Measurements from ENCODE around the gene EIF2B2.

Gene EIF2B2

GRCh38 chr14:75048101-75048500, 45.4 kb downstream of the EIF2B2 start:
- Histone ChIP-seq H3K4me1 (ENCODE audit: control insufficient read depth in 5 of 5, insufficient read depth in 5 of 5, low read length in 5 of 5) (peaks cover 0 to 33% (median 21%) of the 10 kb centered on the region in 5 donors), H3K27ac (ENCODE audit: low read depth, low read length) (no peak overlapping the region)

DNA sequence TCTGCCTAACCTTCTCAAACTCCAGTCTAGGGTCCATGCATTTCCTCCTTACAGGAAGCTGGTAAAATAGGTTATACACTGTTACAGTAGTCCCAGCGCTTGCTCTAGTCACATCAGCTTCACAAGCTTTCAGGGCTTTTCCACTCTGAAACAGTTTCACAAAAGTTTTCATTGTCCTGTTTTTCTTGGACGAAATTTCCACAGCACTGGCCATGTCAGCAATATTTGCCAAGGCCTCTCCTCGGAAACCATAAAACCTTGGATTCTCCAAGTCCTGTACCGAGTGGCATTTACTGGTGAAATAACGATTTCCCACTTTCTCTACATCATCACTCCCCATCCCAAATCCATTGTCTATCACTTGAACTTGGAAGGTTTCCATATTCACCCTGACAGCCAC, 46.4 kb downstream of the EIF2B2 start:
- peak overlapping the region; percentile 78 for H3K27ac ChIP-seq (ENCODE audit: low read depth, low read length)
- H3K9ac ChIP-seq (ENCODE audit: low read length in 5 of 5) = peak overlapping the region in 1 of 5 donors; percentile 10
- no peaks in the 10 kb centered on the region for H3K36me3 ChIP-seq (ENCODE audit: control insufficient read depth in 5 of 5, insufficient read depth in 5 of 5, low read length in 5 of 5)
- H3K4me1 ChIP-seq (ENCODE audit: control insufficient read depth in 5 of 5, insufficient read depth in 5 of 5, low read length in 5 of 5) = peaks cover 0 to 33% (median 21%) of the 10 kb centered on the region in 5 donors
- no peaks in the 10 kb centered on the region for H3K27me3 ChIP-seq (ENCODE audit: control insufficient read depth in 5 of 5, insufficient read depth in 4 of 5, low read length in 5 of 5)
- no peaks in the 10 kb centered on the region for H3K9me3 ChIP-seq (ENCODE audit: control insufficient read depth in 5 of 5, low read length in 5 of 5)
- H3K4me3 ChIP-seq (ENCODE audit: low read depth in 1 of 5, low read length in 5 of 5) = peak overlapping the region in 2 of 5 donors; percentile 3 to 6

More at GRCh38 chr14:75048101-75048500, 45.4 kb downstream of the EIF2B2 start:
- no peak overlapping the region for H3K9ac ChIP-seq (ENCODE audit: low read length in 5 of 5)
- H3K9me3 ChIP-seq (ENCODE audit: control insufficient read depth in 5 of 5, low read length in 5 of 5) = no peaks in the 10 kb centered on the region
- no peaks in the 10 kb centered on the region for H3K36me3 ChIP-seq (ENCODE audit: control insufficient read depth in 5 of 5, insufficient read depth in 5 of 5, low read length in 5 of 5)
- H3K4me3 ChIP-seq (ENCODE audit: low read depth in 1 of 5, low read length in 5 of 5) = no peak overlapping the region
- no peaks in the 10 kb centered on the region for H3K27me3 ChIP-seq (ENCODE audit: control insufficient read depth in 5 of 5, insufficient read depth in 4 of 5, low read length in 5 of 5)

DNA sequence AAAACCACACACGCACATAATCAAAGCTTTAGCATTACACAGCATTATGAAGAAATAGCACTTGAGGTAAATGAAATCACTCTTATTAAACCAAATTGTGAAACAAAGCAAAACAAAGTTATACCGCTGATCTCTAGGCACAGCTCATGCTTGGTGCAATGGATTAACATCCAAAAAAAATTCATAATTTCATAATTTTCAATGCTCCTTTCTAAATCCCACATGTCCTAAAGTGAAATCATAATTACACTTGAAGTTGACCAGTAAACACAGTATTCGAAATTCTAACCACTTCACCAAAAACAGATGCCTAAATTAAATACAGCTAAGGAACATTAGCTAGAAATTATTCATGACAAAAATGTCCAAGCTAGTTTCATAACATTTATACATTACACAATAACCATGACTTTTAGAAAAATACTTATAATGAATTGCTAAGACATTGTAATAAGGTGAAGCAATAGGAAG, 47.0 kb downstream of the EIF2B2 start:
- no peaks in the 10 kb centered on the region for H3K27me3 ChIP-seq (ENCODE audit: control insufficient read depth in 5 of 5, insufficient read depth in 4 of 5, low read length in 5 of 5)
- peak overlapping the region; percentile 78 for H3K27ac ChIP-seq (ENCODE audit: low read depth, low read length)
- H3K4me1 ChIP-seq (ENCODE audit: control insufficient read depth in 5 of 5, insufficient read depth in 5 of 5, low read length in 5 of 5) = peaks cover 0 to 29% (median 21%) of the 10 kb centered on the region in 5 donors
- H3K4me3 ChIP-seq (ENCODE audit: low read depth in 1 of 5, low read length in 5 of 5) = peak overlapping the region in 2 of 5 donors; percentile 3 to 74
- H3K9me3 ChIP-seq (ENCODE audit: control insufficient read depth in 5 of 5, low read length in 5 of 5) = no peaks in the 10 kb centered on the region
- H3K36me3 ChIP-seq (ENCODE audit: control insufficient read depth in 5 of 5, insufficient read depth in 5 of 5, low read length in 5 of 5) = no peaks in the 10 kb centered on the region
- peak overlapping the region in 1 of 5 donors; percentile 88 for H3K9ac ChIP-seq (ENCODE audit: low read length in 5 of 5)

GRCh38 chr14:75050852-75051555, 48.3 kb downstream of the EIF2B2 start, which contains the start of gene MLH3:
Gene MLH3, minus strand, starts transcription at chr14:75051467. Its CDS starts 1,812 bp downstream, at chr14:75049655.
- Histone ChIP-seq H3K27ac (ENCODE audit: low read depth, low read length) (peak within 1 kb of the TSS; percentile 78), H3K9ac (ENCODE audit: low read length in 5 of 5) (peak within 1 kb of the TSS in 4 of 5 donors; percentile 76 to 95 (median 86)), H3K4me1 (ENCODE audit: control insufficient read depth in 5 of 5, insufficient read depth in 5 of 5, low read length in 5 of 5) (peaks cover 0 to 26% (median 19%) of the 10 kb centered on the region in 5 donors), H3K9me3 (ENCODE audit: control insufficient read depth in 5 of 5, low read length in 5 of 5) (no peaks in the 10 kb centered on the region), H3K27me3 (ENCODE audit: control insufficient read depth in 5 of 5, insufficient read depth in 4 of 5, low read length in 5 of 5) (no peaks in the 10 kb centered on the region), H3K4me3 (ENCODE audit: low read depth in 1 of 5, low read length in 5 of 5) (peak within 1 kb of the TSS; percentile 42 to 74 (median 73)), H3K36me3 (ENCODE audit: control insufficient read depth in 5 of 5, insufficient read depth in 5 of 5, low read length in 5 of 5) (no peaks in the 10 kb centered on the region)

- no peaks in the 10 kb centered on the region for H3K9me3 ChIP-seq (ENCODE audit: control insufficient read depth in 5 of 5, low read length in 5 of 5)
- H3K4me3 ChIP-seq (ENCODE audit: low read depth in 1 of 5, low read length in 5 of 5) = peak overlapping the region; percentile 37 to 74 (median 73)
- H3K27me3 ChIP-seq (ENCODE audit: control insufficient read depth in 5 of 5, insufficient read depth in 4 of 5, low read length in 5 of 5) = no peaks in the 10 kb centered on the region
- H3K27ac ChIP-seq (ENCODE audit: low read depth, low read length) = peak overlapping the region; percentile 78
- peak overlapping the region in 3 of 5 donors; percentile 76 to 95 (median 88) for H3K9ac ChIP-seq (ENCODE audit: low read length in 5 of 5)
- H3K36me3 ChIP-seq (ENCODE audit: control insufficient read depth in 5 of 5, insufficient read depth in 5 of 5, low read length in 5 of 5) = no peaks in the 10 kb centered on the region
- peaks cover 0 to 26% (median 19%) of the 10 kb centered on the region in 5 donors for H3K4me1 ChIP-seq (ENCODE audit: control insufficient read depth in 5 of 5, insufficient read depth in 5 of 5, low read length in 5 of 5)
These were observed 48.8 kb downstream of the EIF2B2 start for GRCh38 chr14:75051556-75051899.

DNA sequence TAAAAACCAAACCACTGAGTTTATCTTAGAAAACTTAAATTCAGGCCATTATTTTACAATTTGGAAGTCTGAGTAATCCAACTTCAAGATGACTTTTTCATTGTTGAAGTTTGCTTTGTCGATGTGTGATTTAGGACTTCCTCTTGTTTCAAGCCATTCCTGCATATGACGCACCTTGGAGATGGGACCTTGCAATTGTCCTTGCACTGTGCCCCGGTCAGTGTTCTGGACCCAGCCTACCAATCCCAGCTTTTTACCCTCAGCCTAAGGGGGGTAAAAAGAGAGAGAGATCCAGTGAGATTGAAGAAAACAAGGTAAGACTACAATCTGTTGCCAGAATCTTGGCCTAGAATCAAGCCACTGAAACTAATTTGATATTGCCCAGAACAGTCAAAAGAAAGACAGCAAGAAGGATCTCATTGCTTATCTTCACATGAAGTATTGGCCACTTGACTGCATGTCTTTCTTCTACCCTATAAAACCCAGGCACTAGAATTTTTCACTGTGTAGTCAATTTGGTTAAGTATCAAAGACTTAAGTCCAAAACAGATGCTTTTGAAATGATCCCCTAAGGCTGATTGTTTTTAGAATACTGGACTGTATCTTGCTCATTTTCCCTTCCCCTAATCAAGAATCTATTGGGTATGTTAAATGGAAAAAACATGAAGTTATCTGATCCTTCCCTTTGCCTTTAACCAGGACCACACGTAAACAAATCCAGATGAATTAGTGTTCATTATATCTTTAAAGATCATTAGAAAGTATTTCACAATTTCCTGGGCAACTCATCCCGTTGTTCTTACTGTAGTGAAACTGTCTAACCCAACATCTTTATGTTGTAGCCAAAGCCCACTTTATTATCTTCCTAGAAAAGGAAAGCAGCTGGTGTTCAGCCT, 50.9 kb downstream of the EIF2B2 start:
- Histone ChIP-seq H3K9me3 (ENCODE audit: control insufficient read depth in 5 of 5, low read length in 5 of 5) (no peaks in the 10 kb centered on the region), H3K9ac (ENCODE audit: low read length in 5 of 5) (no peak overlapping the region), H3K36me3 (ENCODE audit: control insufficient read depth in 5 of 5, insufficient read depth in 5 of 5, low read length in 5 of 5) (no peaks in the 10 kb centered on the region), H3K27ac (ENCODE audit: low read depth, low read length) (no peak overlapping the region), H3K4me1 (ENCODE audit: control insufficient read depth in 5 of 5, insufficient read depth in 5 of 5, low read length in 5 of 5) (peaks cover 0 to 26% (median 18%) of the 10 kb centered on the region in 5 donors), H3K4me3 (ENCODE audit: low read depth in 1 of 5, low read length in 5 of 5) (no peak overlapping the region), H3K27me3 (ENCODE audit: control insufficient read depth in 5 of 5, insufficient read depth in 4 of 5, low read length in 5 of 5) (no peaks in the 10 kb centered on the region)

GRCh38 chr14:75054421-75054820, 51.7 kb downstream of the EIF2B2 start:
- H3K27ac ChIP-seq (ENCODE audit: low read depth, low read length) = no peak overlapping the region
- no peaks in the 10 kb centered on the region for H3K9me3 ChIP-seq (ENCODE audit: control insufficient read depth in 5 of 5, low read length in 5 of 5)

GRCh38 chr14:75059642-75060041, 56.9 kb downstream of the EIF2B2 start:
- no peak overlapping the region for H3K27ac ChIP-seq (ENCODE audit: low read depth, low read length)
- H3K9ac ChIP-seq (ENCODE audit: low read length in 5 of 5) = no peak overlapping the region
- no peak overlapping the region for H3K4me3 ChIP-seq (ENCODE audit: low read depth in 1 of 5, low read length in 5 of 5)
- peaks cover 0 to 4% (median 0%) of the 10 kb centered on the region in 5 donors for H3K36me3 ChIP-seq (ENCODE audit: control insufficient read depth in 5 of 5, insufficient read depth in 5 of 5, low read length in 5 of 5)
- peaks cover 0 to 16% (median 13%) of the 10 kb centered on the region in 5 donors for H3K4me1 ChIP-seq (ENCODE audit: control insufficient read depth in 5 of 5, insufficient read depth in 5 of 5, low read length in 5 of 5)
- no peaks in the 10 kb centered on the region for H3K9me3 ChIP-seq (ENCODE audit: control insufficient read depth in 5 of 5, low read length in 5 of 5)
- H3K27me3 ChIP-seq (ENCODE audit: control insufficient read depth in 5 of 5, insufficient read depth in 4 of 5, low read length in 5 of 5) = no peaks in the 10 kb centered on the region

More at GRCh38 chr14:75054421-75054820, 51.7 kb downstream of the EIF2B2 start:
- Histone ChIP-seq H3K4me3 (ENCODE audit: low read depth in 1 of 5, low read length in 5 of 5) (no peak overlapping the region), H3K4me1 (ENCODE audit: control insufficient read depth in 5 of 5, insufficient read depth in 5 of 5, low read length in 5 of 5) (peaks cover 0 to 18% (median 10%) of the 10 kb centered on the region in 5 donors), H3K27me3 (ENCODE audit: control insufficient read depth in 5 of 5, insufficient read depth in 4 of 5, low read length in 5 of 5) (no peaks in the 10 kb centered on the region), H3K36me3 (ENCODE audit: control insufficient read depth in 5 of 5, insufficient read depth in 5 of 5, low read length in 5 of 5) (no peaks in the 10 kb centered on the region), H3K9ac (ENCODE audit: low read length in 5 of 5) (no peak overlapping the region)

GRCh38 chr14:75060420-75060819, 57.7 kb downstream of the EIF2B2 start:
- Histone ChIP-seq H3K36me3 (ENCODE audit: control insufficient read depth in 5 of 5, insufficient read depth in 5 of 5, low read length in 5 of 5) (peaks cover 0 to 4% (median 0%) of the 10 kb centered on the region in 5 donors), H3K4me1 (ENCODE audit: control insufficient read depth in 5 of 5, insufficient read depth in 5 of 5, low read length in 5 of 5) (peaks cover 0 to 16% (median 13%) of the 10 kb centered on the region in 5 donors), H3K9ac (ENCODE audit: low read length in 5 of 5) (no peak overlapping the region), H3K27me3 (ENCODE audit: control insufficient read depth in 5 of 5, insufficient read depth in 4 of 5, low read length in 5 of 5) (no peaks in the 10 kb centered on the region), H3K27ac (ENCODE audit: low read depth, low read length) (no peak overlapping the region), H3K9me3 (ENCODE audit: control insufficient read depth in 5 of 5, low read length in 5 of 5) (no peaks in the 10 kb centered on the region), H3K4me3 (ENCODE audit: low read depth in 1 of 5, low read length in 5 of 5) (no peak overlapping the region)
